NK-92 (cell line): ENCODE data around the gene VPS4A.
"Not testable (repeated sequence)": the region's sequence is repeated elsewhere in the genome, so short reads cannot be mapped to it uniquely, and the experiment has no call there.

Source experiments
- DNase-seq: peaks from one replicate; lab custom pipeline; 2025; ENCODE audit not compliant: unreplicated experiment; lab: John Stamatoyannopoulos, UW

VPS4A gene

GRCh38 chr16:69326172-69326873 is 15.2 kb downstream of the VPS4A start:
- no peak for DNase-seq

- DNase-seq: no peak
These were observed 16.6 kb downstream of the VPS4A start for GRCh38 chr16:69327585-69328310.

- no peak for DNase-seq
These were observed 17.7 kb downstream of the VPS4A start for GRCh38 chr16:69328854-69329316.

- no peak for DNase-seq
These were observed 18.5 kb downstream of the VPS4A start for GRCh38 chr16:69329369-69330285.

- peak; percentile 15 for DNase-seq
These were observed 19.3 kb downstream of the VPS4A start, which contains the start of gene PDF for GRCh38 chr16:69330286-69331109. PDF (minus strand) TSS chr16:69330588; CDS start chr16:69330570, 18 bp downstream.

- DNase-seq: no peak
These were observed 23.5 kb downstream of the VPS4A start for GRCh38 chr16:69334696-69335095.

GRCh38 chr16:69338557-69339288 is 27.6 kb downstream of the VPS4A start:
- no peak for DNase-seq

- DNase-seq: peak; percentile 34
These were observed 28.3 kb downstream of the VPS4A start, which contains the start of the genes COG8 and NIP7 for GRCh38 chr16:69339289-69340094. COG8 (minus strand) TSS chr16:69339564; CDS start chr16:69339552, 12 bp downstream. NIP7 (plus strand) TSS chr16:69339772; CDS start chr16:69339830, 58 bp downstream.

- DNase-seq: no peak
These were observed 29.0 kb downstream of the VPS4A start for GRCh38 chr16:69340095-69340644.

- DNase-seq: no peak
These were observed 33.0 kb downstream of the VPS4A start for GRCh38 chr16:69344171-69344570.

- DNase-seq: no peak
These were observed 34.8 kb downstream of the VPS4A start for GRCh38 chr16:69345923-69346322.

- no peak for DNase-seq
These were observed 35.5 kb downstream of the VPS4A start for GRCh38 chr16:69346683-69347082.

GRCh38 chr16:69348222-69348621 is 37.1 kb downstream of the VPS4A start:
- no peak for DNase-seq

GRCh38 chr16:69349536-69349935 is 38.4 kb downstream of the VPS4A start:
- no peak for DNase-seq

- DNase-seq: no peak
These were observed 39.5 kb downstream of the VPS4A start for GRCh38 chr16:69350536-69351133.

- no peak for DNase-seq
These were observed 40.3 kb downstream of the VPS4A start, which contains the start of gene TMED6 for GRCh38 chr16:69351309-69352027. TMED6 (minus strand) TSS chr16:69351786; CDS start chr16:69351753, 33 bp downstream.

- not testable (repeated sequence) for DNase-seq
These were observed 48.9 kb downstream of the VPS4A start for GRCh38 chr16:69360070-69360469.
